Sigmoid colon (tissue), 4 donors: ENCODE measurements around the gene EYA3.

Experiments
- CTCF ChIP-seq, 4 experiments: fragments of 450-650 bp in 3 of 4; fragments of 200-600 bp in 1 of 4; IDR thresholded peaks; one replicate each; pipeline ENCODE4 v1.5.1; 2016 to 2019; ENCODE audit warnings: antibody characterized with exemption in 4 of 4, mild to moderate bottlenecking in 3 of 4, moderate library complexity in 2 of 4
- EP300 ChIP-seq, 4 donors: sonication (generic); formaldehyde crosslinking; IDR thresholded peaks; one replicate each; pipeline ENCODE4 v1.6.1; 2017; ENCODE audit warnings: antibody characterized with exemption in 4 of 4
- POLR2A ChIP-seq, 2 donors: fragments of 450-650 bp; IDR thresholded peaks; one replicate each; pipeline ENCODE4 v1.6.1; 2016; ENCODE audit warnings: antibody characterized with exemption in 2 of 2, mild to moderate bottlenecking in 2 of 2, moderate library complexity in 2 of 2
- POLR2AphosphoS5 ChIP-seq, 4 donors: sonication (generic); formaldehyde crosslinking; IDR thresholded peaks; one replicate each; pipeline ENCODE4 v1.6.1; 2017; ENCODE audit warnings: antibody characterized with exemption in 4 of 4

GRCh38 chr1:27990920-27991537 is 97.4 kb downstream of the EYA3 start:
- TF ChIP-seq CTCF (IDR thresholded peaks at IDR 0.05) (no peak), EP300 (IDR thresholded peaks at IDR 0.05) (no peak), POLR2A (IDR thresholded peaks at IDR 0.05) (no peak), POLR2AphosphoS5 (IDR thresholded peaks at IDR 0.05) (no peak)
